GM19468 (cell line): ENCODE measurements around the gene MKRN2OS.
"Not testable (repeated sequence)": the region's sequence is repeated elsewhere in the genome, so short reads cannot be mapped to it uniquely, and the experiment has no call there.

Experiments used
- ATAC-seq: cut with Tn5 transposase; IDR thresholded peaks from one replicate; pipeline ENCODE4 v1.9.1; 2021; ENCODE audit warnings: mild to moderate bottlenecking, moderate library complexity, moderate number of reproducible peaks; ENCODE audit not compliant: unreplicated experiment; ENCODE audit errors: extremely low read depth

The MKRN2OS gene

GRCh38 chr3:12562451-12562850 lies 17.2 kb upstream of the MKRN2OS start:
- ATAC-seq, result no peak

DNA sequence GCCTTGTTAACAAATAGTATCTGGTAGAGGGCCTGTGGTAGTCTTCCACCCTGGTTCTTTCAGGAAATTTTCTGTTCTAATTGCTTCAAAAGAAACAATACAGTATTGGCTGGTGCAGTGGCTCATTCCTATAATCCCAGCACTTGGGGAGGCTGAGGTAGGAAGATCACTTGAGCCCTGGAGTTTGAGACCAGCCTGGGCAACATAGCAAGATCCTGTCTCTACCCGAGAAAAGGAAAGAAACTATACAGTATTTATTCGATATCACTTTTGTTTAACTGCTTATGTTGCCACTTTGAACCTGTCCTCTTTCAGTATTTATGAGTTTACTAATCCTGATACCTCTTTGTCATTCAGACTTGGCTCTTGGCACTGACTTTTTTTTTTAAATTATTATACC lies 16.1 kb upstream of the MKRN2OS start:
- ATAC-seq, result no peak

DNA sequence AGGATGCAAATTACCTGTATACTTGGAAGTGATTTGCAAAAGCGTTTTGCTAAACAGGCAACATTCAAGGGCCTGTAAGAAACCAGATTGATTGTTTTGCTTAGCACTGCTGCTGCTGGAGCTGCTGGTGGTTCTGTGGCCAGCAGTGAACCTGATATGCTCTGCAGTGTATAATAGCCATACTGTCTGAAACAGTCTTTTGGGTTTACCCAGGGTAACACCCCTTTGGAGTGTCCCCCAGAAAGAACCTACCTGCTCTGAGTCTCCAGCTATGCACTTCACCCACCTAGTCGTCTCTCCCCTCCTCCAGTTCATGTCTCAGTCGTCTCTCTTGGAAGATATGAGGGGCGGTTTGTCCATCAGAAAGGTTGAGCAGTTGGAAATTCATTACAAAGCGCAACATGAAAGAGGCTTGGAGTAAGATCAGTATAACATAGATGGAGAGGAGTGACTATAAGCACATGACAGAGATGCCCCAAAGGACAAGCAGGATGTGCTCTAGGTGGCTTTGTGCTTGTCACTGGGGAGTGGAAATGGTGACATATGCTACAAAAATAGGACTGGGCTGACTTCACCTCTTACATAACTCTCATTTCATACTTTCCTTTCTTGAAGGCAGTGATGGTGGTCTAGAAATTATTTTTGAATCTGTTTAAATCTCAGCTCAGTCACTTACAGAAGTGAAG lies 15.3 kb upstream of the MKRN2OS start:
- ATAC-seq, result no peak

DNA sequence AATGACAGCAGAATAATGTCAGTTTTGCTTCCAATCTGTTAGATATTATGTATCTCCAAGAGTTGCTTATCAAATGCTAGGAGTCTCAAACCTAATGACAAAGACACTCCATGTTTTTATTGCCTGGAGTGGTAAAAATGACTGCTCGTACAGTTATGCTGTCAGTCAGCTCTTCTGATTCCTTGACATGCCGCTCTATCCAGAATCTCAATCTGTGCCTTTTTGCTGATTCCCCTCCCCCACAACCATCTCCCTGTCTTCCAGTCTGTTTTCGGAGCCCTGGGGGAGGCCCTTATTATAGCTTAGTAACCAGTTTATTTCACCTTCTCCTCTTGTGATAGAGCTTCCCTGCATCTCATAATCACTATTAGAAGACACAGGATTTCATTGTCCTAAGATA lies 14.2 kb upstream of the MKRN2OS start:
- ATAC-seq, result no peak

GRCh38 chr3:12558706-12559105 lies 13.4 kb upstream of the MKRN2OS start:
- ATAC-seq, result no peak

DNA sequence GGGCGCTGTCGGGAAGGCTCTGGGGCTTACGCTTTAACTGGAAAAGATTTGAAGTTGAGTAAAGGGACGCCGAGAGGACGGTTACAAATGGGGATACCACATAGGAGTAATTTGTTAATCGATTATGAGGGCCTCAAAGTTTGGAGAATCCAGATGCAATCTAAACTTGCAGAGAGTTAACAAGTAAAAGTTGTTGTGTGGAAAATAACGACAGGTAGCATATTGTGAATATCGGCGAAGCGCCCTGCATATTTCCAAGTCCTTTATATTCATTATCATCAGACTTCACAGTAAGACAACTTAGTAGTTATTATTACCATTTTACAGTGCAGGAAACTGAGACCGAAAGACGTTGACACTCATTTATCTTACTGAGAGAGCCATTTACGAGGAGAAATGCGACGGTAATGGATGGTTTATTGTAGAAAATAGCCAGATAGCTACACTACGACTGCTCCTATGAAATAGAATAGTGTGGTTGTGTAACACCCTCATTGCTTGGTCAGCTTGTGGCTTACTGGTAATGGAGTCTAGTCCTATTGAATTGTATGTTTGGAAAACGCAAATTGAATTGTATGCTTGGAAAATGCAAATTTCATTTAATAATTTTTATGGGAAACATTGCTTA lies 12.3 kb upstream of the MKRN2OS start:
- no peak for ATAC-seq

DNA sequence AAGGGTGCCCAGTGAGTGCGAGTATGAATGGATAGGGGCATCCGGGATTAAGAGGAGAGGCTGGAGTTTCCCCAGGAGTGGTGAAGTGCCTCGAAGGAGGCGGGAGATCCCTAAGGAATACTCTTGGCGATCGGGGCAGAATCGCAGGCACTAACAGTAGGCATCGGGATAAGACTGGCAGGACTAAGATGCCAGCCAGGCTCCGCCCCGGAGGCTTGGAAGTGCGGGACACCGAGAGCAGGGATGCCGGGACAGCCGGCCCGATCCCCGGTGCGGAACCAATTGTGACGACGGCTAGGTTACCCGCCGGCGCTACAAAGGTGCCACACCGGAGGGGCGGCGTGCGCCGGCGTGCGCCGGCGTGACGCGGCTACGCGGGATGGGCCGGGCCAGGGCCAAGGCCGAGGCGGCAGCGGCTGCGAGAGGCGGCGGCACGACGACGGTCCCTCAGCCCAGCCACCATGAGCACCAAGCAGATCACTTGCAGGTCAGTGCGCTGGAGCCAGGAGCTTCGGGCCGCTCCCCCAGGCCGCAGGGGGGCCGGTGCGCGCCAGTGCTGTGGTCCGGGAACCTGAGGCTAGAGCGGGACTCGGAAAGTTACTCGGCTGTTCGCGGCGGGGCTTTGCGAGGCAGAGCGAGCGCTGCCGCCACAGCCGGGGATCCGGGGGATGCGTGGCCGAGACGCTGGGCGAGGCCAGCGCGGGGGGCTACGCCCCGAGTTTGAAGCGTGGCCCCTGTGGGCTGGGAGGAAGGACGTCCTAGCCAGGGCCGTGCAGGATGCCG lies 11.6 kb upstream of the MKRN2OS start, which contains the start of gene MKRN2:
Gene MKRN2 (plus strand): TSS at position 398 of the 783 bp plus-strand sequence. CDS start 64 bp downstream, at position 462.
- ATAC-seq, result peak; percentile 76

DNA sequence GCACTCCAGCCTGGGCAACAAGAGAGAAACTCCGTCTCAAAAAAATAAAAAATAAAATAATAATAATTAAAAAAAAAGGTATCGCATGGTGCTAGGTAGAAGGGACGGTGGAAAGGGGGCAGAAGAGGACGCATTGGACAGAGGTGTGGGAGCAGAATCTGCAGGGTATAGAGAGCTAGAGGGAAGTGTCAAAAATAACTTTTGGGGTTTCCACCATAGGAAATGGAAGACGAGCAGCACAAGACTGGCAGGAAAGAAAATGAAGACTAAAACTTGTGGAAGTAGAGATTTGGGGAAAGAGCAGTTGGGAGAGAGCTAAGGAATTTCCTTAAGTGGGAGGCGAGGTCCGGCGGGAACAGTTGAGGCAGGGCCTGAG lies 11.0 kb upstream of the MKRN2OS start:
- no peak for ATAC-seq

DNA sequence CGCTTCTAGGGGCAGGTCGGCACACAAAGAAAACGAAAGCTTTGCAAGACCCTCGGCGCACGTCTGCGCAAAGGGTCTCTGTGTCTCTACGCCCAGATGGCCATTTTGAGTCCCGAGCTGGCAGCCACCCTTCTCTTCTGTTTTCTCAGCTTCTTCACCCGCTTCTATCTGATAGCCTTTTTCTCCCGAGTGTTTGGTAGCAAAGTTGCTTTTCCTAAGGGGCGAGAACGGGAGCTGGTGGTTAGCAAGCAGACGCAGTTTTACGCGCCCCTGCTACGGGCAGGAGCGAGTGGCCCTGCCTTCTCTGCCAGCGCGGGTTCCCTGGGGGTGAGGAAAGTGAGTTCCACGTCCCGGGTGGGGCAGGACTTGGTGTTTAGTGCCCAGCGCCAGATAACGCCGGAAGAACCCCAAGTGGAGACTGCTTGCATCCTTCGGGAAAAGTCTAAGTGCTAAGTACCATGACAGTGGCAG lies 8.7 kb upstream of the MKRN2OS start:
- no peak for ATAC-seq

- no peak for ATAC-seq
Measured at GRCh38 chr3:12549971-12550760, 4.9 kb upstream of the MKRN2OS start.

- no peak for ATAC-seq
Measured at GRCh38 chr3:12544652-12545472, 437 bp downstream of the MKRN2OS start.

DNA sequence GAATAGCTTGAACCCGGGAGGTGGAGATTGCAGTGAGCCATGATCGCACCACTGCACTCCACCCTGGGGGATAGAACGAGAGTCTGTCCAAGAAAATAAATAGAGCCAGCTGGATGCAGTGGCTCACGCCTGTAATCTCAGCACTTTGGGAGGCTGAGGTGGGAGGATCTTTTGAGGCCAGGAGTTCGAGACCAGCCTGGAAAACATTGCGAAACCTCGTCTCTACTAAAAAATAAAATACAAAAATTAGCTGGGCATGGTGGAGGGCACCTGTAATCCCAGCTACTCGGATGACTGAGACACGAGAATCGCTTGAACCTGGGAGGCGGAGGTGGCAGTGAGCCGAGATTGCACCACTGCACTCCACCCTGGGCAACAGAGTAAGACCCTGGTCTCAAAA lies 1.8 kb downstream of the MKRN2OS start:
- ATAC-seq, result not testable (repeated sequence)

DNA sequence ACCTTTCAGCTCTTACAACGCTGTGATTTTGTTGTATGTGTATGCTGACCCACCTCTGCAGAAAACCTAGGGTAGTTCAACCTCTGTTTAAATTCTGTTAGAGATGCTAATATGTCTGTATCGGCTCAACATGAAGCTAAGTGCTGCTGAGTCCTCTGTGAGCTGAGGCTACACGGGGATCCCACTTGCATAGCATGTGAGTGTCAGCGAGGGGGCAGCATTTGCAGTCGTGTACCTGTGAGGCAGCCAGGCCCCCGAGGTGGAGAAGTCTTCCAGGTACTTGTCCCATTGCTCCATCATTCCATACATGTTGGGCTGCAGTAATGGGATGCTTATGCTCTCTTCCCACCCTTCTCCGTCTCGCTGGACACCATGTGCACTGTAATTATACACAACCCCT lies 3.7 kb downstream of the MKRN2OS start:
- no peak for ATAC-seq

DNA sequence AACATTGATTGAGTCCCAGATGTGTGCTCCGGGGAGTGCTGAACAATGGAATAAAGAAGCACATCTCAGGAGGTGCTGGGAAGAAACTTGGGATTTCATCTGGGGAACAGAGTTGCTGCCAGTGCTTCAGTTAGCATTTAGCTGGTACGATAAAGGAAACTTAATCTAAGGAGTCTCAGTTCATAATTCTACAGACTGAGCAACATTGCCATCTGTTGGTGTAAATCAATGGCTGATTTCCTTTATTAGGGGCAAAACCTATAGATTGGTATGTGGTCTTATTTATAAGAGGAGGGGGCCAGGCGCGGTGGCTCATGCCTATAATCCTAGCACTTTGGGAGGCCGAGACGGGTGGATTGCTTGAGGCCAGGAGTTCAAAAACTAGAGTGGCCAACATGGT lies 8.9 kb downstream of the MKRN2OS start:
- no peak for ATAC-seq

DNA sequence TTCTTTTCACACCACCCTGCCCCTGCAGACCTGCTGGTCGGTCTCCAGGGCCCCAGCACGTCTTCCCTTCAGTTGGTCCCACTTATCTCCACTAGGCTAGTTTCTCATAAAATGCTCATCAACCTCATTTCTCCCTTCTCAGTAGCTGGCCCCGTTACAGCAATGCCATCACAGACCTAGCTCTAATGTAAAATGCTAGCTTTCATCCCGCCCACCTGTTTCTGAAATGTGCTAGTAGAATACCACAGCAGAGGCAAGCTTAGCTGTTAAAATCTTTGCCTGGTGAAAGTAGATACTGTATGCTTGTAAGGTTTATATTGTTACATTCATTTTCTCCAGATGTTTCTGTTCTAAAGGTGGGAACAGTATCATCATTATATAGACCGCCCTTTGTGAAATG lies 13.1 kb downstream of the MKRN2OS start:
- ATAC-seq, result no peak

- no peak for ATAC-seq
Measured at GRCh38 chr3:12527757-12528143, 17.5 kb downstream of the MKRN2OS start.

GRCh38 chr3:12522721-12523120 lies 22.6 kb downstream of the MKRN2OS start:
- no peak for ATAC-seq

DNA sequence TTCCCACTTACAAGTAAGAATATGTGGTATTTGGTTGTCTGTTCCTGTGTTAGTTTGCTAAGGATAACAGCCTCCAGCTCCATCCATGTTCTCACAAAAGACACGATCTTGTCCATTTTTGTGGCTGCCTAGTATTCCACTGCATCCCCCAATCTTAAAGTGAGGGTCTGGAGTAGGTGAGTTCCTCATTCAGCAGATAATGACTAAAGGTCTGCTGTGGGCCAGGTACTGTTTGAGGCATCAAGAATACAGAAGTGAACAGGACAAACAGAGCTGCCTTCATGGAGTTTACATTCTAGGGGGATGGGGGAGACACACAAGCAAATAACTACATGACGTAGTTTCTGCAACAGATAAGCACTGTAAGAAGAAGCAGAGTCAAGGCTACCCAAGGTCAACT lies 24.3 kb downstream of the MKRN2OS start:
- no peak for ATAC-seq

DNA sequence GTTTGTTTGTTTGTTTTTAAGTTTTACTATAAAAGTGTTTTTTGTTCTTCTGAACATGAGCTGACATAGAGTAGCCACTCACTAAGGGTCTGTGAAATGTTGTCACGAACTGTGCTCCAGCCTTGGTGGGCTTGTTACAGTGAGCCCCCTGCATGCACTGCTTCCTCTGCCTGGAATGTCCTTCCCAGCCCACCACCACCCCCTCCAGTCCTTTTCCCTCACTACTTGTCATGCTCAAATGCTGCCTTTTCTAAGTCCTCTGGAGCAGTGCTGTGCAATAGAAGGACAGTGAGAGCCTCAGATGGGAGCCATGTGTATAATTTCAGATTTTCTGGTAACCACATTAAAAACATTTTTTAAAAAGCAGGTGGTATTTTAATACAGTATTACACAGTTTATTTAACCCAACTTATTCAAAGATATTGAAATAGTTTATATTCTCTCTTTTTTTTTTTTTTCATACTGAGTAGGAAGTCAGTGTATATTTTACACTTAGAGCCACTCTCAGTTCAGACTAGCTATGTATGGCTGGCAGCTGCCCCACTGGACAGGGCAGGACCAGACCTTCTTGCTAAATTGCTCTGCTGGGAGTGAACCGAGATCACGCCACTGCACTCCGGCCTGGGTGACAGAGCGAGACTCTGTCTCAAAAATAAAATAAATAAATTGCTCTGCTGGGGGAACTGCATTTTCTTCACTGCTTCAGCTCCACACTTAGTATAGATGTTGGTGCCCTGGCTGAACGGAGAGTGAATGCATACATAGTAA lies 26.9 kb downstream of the MKRN2OS start:
- ATAC-seq, result no peak
